ENCODE results near the gene CDC42BPG. TPM values are rescaled to one million over a fixed set of nuclear protein-coding genes. Genes with fewer than 3 reads are reported as not detected.

CDC42BPG gene
- total and polyA plus RNA-seq, 2 of the 8 experiments (the other 6 are each of a cell fraction or from before 2014, with no cell fraction given) = 3.7 to 10.6 TPM

DNA sequence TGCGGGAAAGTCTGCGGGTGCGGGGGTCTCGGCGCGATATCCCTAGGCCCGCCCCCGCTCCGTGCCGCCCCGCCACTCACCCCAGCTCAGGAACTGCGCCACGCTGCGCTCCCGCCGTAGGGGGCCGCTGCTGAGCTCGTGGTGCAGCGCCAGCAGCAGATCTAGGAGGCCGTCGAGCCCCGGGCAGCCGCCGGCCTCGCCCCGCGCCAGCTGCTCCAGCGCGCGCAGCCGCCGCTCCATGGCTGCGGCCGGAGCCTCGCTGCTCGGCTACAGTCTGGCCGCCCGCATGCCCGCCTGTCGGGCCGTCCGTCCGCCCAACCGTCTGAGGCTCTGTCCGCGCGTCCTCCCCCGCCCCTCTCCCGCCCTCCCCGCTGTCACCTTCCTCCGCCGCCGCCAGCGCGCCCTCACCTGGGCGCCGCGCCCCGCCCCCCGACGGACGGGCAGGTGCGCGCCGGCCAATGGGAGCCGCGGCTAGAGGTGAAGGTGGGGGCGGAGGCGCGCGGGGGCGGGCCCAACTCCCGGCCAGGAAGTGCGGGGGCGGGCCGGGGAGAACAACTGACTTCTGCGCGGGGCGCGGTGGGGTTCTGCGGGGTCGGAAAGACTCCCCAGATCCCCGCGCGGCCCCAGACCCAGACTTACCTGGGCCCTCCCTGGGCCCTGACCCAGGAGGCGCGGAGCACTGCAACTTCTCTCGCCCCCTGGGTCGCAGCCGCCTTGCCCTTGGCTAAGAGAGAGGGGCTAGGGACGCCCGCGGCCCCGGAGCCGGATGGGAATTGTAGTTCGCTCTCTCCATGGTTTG lies at the start of gene CDC42BPG (continued):
- TF ChIP-seq, protein P1, sequence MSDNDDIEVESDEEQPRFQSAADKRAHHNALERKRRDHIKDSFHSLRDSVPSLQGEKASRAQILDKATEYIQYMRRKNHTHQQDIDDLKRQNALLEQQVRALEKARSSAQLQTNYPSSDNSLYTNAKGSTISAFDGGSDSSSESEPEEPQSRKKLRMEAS (IDR thresholded peaks at IDR 0.05) = peak; percentile 32; the same call in 1 of the 2 replicates
- TF ChIP-seq POLR2A (IDR thresholded peaks at IDR 0.05; ENCODE audit: control extremely low read depth in 1 of 2, low read depth in 2 of 2, low read length in 2 of 2) = no peak; a peak in 1 of 3 replicates
- no peak for TF ChIP-seq SP4 (IDR thresholded peaks at IDR 0.05; ENCODE audit: low read length)
- TF ChIP-seq CTBP2 (IDR thresholded peaks at IDR 0.05; ENCODE audit: borderline replicate concordance, insufficient read depth, insufficient read length, low read length) = no peak
- 0 out of 4 replicates have a peak, but pooled peaks of 1 of the 2 experiments have one; percentile 31 for TF ChIP-seq SIN3A (conservative IDR thresholded peaks at IDR 0.05 in 1 of 2, IDR thresholded peaks at IDR 0.05 in 1 of 2; ENCODE audit: low read depth in 1 of 2, low read length in 2 of 2)
- peak; percentile 44; the same call in 1 of the 2 replicates for TF ChIP-seq PHF8 (conservative IDR thresholded peaks at IDR 0.05; ENCODE audit: low read depth, low read length)
- 0 out of 2 replicates have a peak, but pooled peaks have one; percentile 16 for TF ChIP-seq CHD2 (IDR thresholded peaks at IDR 0.05; ENCODE audit: low read length)
- no peak for TF ChIP-seq RNF2 (IDR thresholded peaks at IDR 0.05; ENCODE audit: borderline replicate concordance, low read depth, low read length, missing control alignments, poor library complexity, severe bottlenecking)
- TF ChIP-seq RBBP5 (IDR thresholded peaks at IDR 0.05; ENCODE audit: borderline replicate concordance, low read depth, low read length) = 0 out of 2 replicates have a peak, but pooled peaks have one; percentile 18
- TF ChIP-seq CREB1 (IDR thresholded peaks at IDR 0.05) = 0 out of 2 replicates have a peak, but pooled peaks have one; percentile 32
- TF ChIP-seq EGR1 (IDR thresholded peaks at IDR 0.05; ENCODE audit: borderline replicate concordance, low read depth, low read length) = peak; percentile 98
